UCSD-AML1 (cell line): ENCODE measurements around the gene ZNF586.
A peak's percentile ranks its signal among the peaks of the same experiment; 100 is the strongest.
"Not testable (repeated sequence)": the region's sequence is repeated elsewhere in the genome, so short reads cannot be mapped to it uniquely, and the experiment has no call there.

Experiments
- DNase-seq: peaks from one replicate; lab custom pipeline; 2025; ENCODE audit not compliant: unreplicated experiment; lab: John Stamatoyannopoulos, UW

The ZNF586 gene

DNA sequence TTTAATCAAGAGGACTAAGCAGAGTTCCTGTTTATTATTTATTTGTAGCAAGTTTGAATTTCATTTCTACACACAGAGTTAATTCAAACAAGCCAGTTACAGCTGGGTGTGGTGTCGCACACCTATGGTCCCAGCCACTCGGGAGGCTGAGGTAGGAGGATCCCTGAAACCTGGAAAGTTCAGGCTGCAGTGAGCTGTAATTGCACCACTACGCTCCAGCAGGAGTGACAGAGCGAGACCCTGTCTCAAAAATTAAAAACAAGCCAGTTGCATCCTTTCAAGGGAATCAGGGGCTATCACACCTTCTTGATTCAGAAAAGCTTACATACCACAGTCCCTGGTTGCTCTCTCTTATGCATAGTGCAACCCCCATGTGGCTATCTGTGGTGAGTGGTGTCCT is 19.8 kb downstream of the ZNF586 start:
- DNase-seq, result no peak

- not testable (repeated sequence) for DNase-seq
Observed at GRCh38 chr19:57796580-57796979, 27.1 kb downstream of the ZNF586 start.

DNA sequence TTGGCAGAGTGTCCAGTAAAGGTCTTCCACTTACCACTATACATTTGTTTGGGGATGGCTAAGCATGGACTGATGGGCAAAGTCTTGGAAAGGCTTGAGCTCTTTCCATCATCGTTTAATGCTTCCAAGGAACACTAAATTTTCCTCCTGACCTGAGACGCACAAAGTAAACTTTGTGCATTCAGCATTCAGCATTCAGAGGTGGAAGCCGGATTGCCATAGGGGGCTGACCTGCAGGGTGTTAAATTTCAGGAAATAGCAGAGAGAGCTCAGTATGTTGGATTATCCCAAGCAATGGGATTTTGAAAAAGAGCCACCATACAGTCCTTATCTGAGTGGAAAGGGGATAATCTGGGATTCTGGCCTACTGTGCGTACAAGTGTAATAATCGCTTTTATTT is 31.2 kb downstream of the ZNF586 start:
- no peak for DNase-seq

DNA sequence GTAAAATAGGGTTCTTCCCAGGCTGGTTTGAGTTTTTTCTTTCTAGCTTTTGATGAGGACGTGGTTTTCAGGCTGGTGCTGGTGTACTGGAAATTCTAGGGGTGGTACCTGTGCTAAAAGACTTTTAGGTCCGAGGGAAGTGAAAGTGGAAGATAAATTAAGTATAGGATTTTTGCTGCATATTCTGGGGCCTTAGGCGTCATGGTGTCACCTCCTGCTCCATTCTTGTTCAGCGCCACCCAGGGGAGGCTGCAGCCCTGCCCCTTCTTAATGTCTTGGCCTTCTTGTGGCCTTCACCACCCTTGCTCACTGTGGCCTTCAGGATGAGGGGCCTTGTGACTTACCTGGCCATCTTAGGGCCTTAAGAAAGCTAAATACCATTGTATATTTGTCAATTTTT is 32.8 kb downstream of the ZNF586 start:
- no peak for DNase-seq

DNA sequence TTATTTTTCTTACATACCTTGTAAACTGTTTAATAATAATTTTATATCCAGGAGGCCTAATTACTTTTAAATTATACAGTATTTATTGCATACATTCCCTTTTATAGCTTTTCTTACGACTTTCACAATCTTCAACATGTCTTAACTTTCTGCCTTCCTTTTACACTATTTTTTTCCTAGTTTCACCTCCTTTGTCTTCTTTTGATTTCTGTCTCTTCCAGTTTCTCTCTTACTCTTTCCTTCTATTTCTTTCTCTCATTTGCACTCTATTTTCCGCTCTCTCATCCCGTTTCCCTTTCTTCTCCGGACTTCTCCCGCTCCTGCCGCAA is 33.8 kb downstream of the ZNF586 start:
- no peak for DNase-seq

GRCh38 chr19:57803594-57804325 is 34.3 kb downstream of the ZNF586 start:
- DNase-seq, result peak; percentile 22

DNA sequence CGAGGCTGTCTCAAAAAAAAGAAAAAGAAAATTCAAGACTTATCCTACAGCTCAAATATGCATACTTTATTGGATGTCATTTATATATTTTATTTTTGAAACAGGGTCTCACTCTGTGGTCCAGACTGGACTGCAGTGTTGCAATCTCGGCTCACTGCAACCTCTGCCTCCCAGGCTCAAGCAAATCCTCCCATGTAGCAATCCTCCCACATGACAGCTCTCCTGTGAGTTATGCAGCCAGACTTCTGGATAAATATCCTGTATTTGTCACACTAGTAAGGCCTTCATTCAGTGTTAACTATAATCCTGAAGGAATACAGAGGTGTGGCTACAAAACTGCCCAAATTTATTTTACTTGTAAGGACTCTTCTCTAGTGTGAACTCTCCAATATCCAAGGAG is 38.1 kb downstream of the ZNF586 start:
- DNase-seq, result no peak

GRCh38 chr19:57810410-57811295 is 41.2 kb downstream of the ZNF586 start:
- DNase-seq, result not testable (repeated sequence)

- DNase-seq, result no peak
Observed at GRCh38 chr19:57812226-57812625, 42.8 kb downstream of the ZNF586 start.

- not testable (repeated sequence) for DNase-seq
Observed at GRCh38 chr19:57812975-57813820, 43.7 kb downstream of the ZNF586 start.

GRCh38 chr19:57813919-57814504 is 44.5 kb downstream of the ZNF586 start:
- no peak for DNase-seq

GRCh38 chr19:57814505-57815246 is 45.2 kb downstream of the ZNF586 start, which contains the start of gene ZNF552:
Gene ZNF552, minus strand, starts transcription at chr19:57814913. Its CDS starts 170 bp downstream, at chr19:57814743.
- DNase-seq, result peak; percentile 82

GRCh38 chr19:57815247-57816075 is 46.0 kb downstream of the ZNF586 start:
- DNase-seq, result no peak

GRCh38 chr19:57816652-57817051 is 47.2 kb downstream of the ZNF586 start:
- no peak for DNase-seq

DNA sequence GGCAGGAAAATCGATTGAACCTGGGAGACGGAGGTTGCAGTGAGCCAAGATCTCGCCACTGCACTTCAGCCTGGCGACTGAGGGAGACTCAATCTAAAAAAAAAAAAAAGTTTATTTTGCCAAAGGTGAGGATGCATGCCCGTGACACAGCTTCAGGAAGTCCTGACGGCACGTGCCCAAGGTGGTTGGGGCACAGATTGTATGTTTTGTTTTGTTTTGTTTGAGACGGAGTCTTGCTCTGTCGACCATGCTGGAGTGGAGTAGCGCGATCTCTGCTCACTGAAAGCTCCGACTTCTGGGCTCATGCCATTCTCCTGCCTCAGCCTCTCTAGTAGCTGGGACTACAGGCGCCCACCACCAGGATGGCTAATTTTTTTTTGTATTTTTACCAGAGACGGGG is 48.5 kb downstream of the ZNF586 start:
- DNase-seq, result no peak

GRCh38 chr19:57818378-57818777 is 48.9 kb downstream of the ZNF586 start:
- DNase-seq, result no peak

DNA sequence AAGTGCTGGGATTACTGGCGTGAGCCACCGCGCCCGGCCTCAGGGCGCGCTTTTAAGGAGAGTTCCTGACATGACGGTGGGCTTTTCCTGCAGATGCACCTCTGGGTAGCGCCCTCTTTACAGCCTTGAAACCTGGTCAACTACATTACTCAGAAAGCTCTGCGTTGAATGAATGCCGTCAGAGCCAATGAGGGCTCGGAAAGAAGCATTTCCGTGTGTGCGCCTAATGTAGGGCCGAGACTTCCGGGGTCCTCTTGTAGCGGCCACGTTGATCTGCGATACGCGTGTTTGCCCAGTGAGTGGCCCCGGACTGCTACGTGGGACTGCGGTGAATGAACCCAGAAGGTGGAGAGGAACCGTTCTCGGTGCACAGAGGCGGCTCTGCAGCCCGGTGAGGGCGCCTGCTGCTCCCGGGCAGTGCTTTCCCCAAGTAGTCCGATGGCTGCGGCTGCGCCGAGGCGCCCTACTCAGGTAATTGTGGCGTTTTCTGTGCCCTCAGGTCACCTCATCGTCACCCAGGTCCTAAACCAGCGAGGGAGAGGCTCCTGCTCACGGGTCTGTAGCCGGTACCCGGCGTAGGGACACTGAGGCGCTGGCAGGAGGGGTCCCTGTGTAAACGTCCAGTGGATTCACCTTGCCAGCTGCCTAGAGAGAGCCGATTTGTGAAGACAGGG is 50.1 kb downstream of the ZNF586 start:
- peak; percentile 78 for DNase-seq

- no peak for DNase-seq
Observed at GRCh38 chr19:57820599-57820998, 51.1 kb downstream of the ZNF586 start.

- DNase-seq, result not testable (repeated sequence)
Observed at GRCh38 chr19:57821095-57821494, 51.6 kb downstream of the ZNF586 start.
